GM18873 (cell line): ENCODE measurements around the gene CARD10.
"Not testable (repeated sequence)": the region's sequence is repeated elsewhere in the genome, so short reads cannot be mapped to it uniquely, and the experiment has no call there.

ENCODE experiments used
- ATAC-seq: cut with Tn5 transposase; IDR thresholded peaks from one replicate; pipeline ENCODE4 v1.9.1; 2021; ENCODE audit warnings: mild to moderate bottlenecking, moderate library complexity, moderate number of reproducible peaks; ENCODE audit not compliant: unreplicated experiment, low FRiP score

CARD10 gene

DNA sequence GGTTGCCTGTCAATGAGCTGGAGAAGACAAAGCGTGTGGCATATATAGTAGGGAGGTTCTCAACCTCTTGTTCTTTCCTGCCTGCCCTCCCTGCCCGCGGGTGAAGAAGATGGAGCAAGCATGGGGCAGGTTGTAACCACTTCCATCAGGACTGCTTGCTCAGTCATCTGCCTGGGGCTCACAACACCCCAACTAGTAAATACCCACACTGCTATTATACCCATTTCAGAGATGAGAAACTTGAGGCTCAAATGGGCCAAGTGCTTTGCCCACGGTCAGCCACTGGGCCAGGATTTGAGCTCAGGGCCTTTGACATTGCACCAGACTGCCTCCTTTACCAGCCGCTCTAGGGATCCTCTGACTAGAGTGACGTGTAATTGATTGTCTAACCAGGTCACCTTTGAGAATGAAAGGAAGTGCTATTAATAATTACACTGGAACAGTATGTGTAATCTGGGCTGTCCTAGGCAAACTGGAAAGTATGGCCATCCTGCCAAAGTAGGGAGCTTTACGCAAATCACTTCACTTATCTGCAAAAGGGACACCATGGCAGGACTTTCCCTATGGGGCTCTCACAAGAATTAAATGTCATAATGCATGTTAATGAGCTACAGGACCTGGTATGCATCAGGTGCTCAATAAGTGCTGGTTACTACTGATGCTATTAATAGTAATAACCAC lies 38.2 kb upstream of the CARD10 start:
- no peak for ATAC-seq

DNA sequence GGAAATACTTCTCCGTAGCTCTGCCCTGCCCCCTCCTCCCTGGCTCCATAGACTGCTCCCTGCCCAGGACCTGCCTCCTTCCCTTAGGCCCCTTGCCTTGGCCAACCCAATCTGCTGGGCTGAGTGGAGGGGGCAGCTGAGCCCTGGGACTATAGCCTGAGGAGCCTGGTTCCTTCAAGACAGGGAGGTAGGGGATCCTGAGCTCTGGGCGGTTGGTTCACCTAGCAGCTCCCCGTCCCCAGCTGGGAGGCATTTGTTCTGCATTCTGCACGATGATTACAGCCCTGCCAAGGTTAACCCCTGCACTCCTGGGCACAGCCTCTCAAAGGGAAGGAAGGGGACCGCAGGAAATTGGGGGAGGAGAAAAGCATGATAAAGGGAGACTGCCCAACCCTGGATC lies 37.5 kb upstream of the CARD10 start:
- ATAC-seq, result no peak

DNA sequence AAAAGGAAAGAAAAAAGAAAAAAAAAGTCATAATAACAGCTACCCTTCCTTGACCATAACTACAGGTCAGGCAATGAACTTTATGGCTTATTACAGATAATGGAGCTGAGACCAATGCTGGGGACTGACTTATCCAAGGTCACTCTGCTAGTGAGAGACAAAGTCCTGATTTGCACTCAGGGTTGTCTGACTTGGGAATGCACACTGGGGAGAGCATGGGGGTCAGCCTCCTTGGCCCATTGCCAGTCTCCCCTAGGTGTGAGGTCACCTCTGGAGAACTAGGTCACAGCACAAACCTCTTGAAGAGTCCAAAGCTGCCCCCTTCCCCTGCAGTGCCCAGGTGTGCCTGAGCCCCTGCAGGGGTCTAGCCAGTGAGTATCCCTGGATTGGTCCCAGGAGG lies 35.8 kb upstream of the CARD10 start:
- no peak for ATAC-seq

DNA sequence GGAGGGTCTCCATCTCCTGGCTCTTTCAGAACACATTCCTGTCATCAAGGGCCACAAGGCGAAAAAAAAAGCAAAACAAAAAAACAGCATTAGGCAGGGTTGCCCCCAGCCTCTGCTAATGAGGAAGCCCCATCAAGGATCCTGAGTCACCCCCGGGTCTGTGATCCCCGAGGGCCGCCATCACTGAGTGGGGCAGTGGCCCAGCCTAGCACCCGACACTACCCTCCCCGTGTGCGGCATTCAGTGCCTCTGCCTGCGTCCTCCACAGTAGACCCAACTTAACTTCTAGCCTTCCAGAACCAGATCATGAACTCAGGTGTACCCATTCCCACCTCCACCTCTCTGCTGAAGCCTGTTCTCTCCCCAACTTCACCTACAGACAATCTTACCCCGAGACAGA lies 34.5 kb upstream of the CARD10 start:
- no peak for ATAC-seq

DNA sequence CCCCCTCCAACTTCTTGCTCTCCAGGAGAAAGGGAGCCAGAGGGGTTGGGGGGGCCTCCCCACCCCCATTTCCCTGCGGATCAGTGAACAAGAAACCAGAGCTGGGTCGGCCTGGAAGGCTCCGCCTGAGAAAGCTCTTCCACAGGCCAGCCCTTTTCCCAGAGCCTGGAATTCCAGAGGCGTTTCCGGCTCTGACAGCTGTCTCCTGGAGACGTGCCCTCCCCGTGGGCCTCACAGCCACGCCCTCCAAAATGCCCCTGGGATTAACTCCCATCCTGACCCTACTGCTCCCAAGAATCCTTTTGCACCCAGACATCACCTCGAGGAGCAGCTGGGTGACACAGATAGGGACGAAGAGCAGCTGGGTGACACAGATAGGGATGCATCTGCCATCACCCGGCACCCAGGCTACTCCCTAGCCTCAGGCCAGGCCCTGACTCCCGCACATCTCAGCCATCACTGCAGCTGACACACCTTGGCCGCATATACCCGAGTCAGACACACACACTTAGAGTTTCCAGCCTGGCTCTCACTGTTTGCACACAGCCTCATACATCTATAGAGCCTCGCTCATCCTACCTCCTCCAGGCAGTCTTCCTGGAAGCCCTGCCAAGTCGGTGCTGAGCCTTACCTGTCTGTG lies 33.4 kb upstream of the CARD10 start:
- ATAC-seq, result no peak

DNA sequence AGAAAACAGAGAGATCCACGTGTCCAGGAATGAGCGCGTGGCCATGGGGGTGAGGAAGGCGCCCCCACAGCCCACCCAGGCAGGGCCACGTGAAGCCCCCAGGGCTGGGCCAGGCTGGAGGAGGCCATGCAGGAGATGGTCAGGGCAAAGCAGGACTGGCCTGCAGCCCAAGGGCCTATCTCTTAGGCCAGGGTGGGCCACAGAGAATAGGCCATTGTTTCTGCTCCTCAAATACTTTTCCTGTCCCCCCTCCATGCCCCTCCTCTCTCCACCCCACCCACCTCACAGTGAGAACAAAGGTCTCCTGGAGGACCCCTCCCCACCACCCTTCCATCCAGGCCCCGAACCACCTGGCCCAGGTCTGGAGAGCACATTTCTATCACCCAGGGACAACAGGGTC lies 32.8 kb upstream of the CARD10 start:
- ATAC-seq, result no peak

DNA sequence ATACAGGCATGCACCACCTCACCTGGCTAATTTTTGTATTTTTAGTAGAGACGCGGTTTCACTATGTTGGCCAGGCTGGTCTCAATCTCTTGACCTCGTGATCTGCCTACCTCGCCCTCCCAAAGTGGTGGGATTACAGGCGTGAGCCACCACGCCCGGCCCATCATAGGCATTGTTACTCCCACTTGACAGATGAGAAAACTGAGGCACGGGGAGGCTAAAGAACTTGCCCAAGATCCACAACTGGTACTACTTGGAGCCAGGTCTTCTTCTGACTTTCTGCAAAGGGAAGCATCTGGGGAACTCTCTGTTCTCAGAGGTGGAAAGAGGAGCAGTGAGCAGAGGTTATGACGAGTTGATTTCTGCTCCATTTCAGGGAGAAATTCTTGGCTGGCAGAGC lies 31.7 kb upstream of the CARD10 start:
- ATAC-seq, result not testable (repeated sequence)

DNA sequence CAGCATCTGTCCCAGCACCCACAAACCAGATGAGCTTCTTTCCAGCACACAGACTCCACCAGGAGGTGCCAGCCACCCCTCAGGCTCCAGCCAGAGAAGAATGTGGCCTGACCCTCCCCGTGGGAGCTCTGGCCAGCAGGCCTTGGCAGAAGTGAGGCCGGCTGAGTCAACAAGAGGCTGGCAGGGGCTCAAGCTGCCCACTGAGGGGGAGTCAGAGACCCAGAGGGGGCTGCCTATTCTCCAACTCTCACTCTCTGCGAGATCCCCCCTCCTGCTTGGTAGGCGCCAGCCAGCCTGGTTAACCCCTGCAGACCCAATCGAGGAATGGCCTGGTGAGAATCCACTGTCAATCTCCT lies 30.5 kb upstream of the CARD10 start:
- ATAC-seq, result no peak

DNA sequence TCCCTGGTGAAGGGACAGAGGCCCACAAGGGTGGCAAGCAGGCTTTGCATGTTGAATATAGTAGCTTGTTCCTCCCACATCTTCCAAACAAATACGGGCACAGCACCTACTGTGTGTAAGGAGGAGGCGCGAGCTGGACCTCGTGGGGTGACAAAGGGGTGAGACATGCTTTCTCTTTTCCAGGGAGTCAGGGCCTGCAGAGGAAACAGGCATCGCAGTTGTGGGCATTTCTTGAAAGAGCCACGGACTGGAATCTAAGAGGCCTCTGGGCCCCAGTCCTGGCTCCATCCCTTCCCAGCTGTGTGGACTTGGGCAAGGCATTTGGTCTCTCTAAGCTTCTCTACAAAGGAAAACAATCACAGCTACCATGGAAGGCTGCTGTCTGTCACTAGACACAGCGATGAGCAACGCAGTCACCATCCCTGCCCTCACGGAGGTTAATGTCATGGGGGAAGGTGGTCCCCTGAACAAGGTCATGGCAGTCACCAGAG lies 28.1 kb upstream of the CARD10 start:
- ATAC-seq, result no peak

DNA sequence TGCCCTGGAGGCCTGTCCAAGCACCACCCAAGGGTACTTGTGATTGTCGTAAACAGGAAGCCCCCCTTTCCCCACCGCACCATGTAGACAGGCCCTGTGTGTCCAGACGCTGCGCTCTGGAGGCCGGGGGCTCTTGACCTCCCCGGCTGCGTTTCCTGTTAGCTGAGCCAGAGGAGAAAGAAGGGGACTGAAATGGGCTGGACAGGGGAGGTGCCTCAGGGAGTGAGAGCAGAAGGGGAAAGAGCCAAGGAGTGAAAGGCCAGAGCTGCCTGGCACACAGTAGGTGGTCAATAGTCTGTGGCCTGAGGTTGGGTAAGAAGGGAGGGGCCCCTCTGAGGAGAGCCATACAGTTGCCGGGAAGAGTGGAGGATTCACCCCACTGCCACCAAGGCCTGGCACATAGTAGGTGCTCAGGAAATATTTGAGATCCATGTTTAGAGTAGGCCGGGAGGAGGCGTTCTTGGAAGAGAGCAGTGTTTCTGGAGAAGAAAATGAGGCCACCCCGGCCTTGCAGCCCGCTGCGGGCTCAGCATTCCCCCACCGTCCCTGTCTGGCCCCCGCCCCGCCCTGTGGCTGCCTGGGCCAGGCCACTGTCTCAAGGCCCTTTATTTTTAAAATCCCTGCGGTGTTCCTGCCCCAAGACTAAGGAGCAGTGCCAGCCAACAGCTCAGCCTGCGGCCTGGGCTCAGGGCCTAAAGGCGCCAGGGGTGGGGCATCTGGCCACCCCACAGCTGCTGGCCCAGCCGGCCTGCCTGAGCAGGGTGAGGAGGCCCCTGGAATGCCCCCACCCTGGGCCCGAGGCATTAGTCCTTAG lies 27.4 kb upstream of the CARD10 start:
- no peak for ATAC-seq

DNA sequence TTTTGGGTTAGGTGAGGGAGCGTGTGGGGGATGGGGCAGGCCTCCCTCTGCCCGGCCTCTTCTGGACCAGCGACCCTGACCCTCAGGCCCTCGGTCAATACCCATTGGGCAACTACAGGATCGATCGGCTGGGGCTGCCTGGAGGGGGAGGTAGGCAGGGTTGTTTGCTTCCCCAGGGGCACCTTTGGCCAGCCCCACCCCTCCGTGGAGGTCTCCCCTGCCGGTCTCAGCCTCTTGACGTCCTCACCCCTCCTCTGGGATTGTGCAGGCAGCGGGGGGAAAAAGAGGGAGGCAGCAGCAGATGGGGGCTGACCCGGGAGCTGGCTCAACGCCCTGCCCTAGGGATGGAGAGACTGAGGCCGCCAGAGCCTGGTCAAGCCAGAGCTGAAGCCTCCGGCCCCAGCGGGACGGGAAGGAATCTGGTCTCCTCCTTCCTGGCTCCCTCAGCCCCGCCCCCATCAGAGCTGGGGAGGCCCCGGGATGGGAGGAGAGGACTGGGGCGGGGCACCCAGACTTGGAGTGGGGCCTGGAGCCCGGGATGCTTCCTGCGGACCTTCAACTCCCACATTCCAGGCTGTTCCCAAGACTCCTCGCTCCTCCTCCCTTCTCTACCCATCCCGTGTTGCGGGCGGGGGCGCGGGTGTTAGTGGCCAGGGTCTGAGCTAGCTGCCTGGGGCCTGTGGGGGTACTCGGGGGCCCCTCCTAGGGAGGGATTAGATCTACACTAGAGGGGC lies 26.7 kb upstream of the CARD10 start:
- no peak for ATAC-seq

DNA sequence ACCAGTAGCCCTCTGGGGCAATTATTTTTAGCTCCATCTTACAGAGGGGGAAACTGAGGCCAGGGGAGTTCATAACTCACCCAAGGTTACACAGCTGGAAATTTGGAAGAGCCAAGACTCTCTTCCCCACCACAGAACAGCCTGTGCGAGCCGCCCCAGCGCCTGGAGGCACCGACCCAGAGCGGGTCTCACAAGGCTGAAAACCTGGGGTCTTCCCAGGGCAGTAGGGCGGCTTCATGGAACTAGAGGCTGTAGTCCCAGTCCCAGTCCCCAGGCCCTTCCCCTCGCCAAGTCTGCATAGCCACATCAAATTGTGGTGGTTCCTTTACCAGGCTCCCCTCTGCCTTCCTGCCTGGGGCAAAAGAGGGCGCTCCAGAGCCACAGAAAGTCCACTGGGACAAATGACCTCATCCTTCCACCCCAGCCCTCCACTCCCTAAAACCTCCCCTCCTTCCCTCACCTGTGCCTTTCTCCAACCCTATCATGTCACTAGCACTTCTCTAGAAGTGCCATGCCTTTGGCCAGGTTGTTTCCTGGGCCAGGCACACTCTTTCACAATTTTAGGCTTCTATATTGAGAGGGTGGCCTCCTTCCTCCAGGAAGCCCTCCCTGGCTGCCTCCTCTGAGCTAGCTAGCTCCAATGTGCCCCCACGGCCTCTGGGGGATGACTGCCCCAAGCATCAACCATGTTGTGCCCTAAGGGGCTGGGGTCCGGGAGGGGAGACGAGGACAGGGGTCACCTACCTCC lies 25.9 kb upstream of the CARD10 start:
- no peak for ATAC-seq

DNA sequence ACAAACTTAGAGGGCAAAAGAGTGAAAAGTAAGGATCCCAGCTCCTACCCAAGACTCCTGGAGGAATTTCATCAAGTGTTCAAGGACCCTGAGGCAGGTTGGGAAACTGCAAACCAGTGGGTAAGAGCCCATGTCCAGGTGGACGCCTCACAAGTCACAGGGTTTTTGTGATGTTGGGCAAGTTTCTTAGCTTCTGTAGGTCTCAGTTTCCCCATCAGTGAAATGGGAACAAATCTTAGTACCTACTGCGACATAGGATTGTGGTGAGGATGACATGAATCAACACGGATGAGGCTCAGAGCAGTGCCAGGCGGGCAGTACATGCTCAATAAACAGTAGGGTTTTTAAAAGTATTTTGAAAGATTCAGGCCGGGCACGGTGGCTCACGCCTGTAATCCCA lies 23.7 kb upstream of the CARD10 start:
- no peak for ATAC-seq

DNA sequence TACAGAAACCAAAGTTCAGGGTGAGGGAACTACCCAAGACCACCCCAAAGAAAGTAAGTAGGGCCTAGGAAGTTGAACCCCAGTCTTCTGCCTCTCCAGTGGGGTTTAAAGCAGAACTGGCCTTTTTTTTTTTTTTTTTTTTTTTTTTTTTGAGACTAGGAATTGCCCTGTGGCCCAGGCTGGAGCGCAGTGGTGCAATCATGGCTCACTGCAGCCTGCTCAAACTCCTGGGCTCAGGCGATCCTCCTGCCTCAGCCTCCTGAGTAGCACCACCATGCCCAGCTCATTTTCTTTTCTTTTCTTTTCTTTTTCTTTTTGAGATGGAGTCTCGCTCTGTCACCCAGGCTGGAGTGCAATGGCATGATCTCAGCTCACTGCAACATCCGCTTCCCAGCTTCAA lies 23.2 kb upstream of the CARD10 start:
- ATAC-seq, result not testable (repeated sequence)

DNA sequence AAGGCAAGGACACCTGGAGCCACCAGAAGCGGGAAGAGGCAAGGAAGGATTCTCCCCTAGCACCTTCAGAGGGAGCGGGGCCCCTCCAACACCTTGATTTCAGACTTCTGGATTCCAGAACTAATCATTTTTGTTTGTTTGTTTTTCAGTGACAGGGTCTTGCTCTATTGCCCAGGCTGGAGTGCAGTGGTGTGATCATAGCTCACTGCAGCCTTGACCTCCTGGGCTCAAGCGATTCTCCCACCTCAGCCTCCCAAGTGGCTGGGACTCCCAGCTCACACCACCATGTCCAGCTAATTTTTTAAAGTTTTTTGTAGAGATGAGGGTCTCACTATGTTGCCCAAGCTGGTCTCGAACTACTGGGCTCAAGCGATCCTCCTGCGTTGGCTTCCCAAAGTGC lies 20.6 kb upstream of the CARD10 start:
- not testable (repeated sequence) for ATAC-seq

DNA sequence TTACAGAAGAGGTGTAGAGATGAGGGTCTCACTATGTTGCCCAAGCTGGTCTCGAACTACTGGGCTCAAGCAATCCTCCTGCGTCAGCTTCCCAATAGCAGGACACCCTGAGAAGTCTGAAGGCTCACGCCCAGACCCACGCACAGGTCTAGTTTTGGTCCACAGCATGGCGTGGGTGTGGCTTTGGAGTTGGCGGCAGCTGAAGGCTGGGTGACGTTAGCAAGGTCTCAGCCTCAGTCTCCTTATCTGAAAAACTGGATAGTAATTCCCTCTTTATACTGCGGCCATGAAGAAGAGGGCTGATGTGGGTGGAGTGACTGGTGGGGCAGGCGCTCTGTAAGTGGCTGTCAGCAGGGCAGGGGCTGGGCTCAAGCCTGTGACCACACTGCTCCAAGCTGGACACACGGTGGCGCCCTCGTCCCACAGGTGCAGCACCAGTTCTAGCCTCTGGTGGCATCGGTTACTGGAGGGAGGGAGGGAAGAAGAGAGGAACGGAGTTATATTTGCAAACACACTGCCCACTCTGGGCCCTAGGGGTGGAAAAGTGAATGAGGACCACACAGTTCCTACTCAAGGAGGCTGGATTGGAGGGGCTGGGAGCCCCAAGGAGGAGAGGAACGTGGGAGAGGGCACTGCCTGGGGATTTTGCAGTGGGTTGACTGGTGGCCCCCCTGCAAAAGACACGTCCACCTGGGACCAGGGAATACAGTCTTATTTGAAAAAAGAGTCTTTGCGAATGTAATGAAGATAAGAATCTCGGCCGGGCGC lies 19.6 kb upstream of the CARD10 start:
- ATAC-seq, result no peak

DNA sequence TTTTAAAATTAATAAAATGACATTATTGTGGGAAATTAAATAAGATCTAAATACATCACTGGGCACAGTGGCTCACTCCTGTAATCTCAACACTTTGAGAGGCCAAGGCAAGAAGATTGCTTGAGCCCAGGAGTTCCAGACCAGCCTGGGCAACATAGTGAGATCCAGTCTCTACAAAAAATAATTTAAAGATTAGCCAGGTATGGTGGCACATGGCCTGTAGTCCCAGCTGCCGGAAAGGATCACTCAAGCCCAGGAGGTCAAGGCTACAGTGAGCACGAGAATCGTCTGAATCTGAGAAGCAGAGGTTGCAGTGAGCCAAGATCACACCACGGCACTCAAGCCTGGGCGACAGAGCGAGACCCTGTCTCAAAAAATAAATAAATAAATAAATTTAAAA lies 15.9 kb upstream of the CARD10 start:
- ATAC-seq, result no peak

DNA sequence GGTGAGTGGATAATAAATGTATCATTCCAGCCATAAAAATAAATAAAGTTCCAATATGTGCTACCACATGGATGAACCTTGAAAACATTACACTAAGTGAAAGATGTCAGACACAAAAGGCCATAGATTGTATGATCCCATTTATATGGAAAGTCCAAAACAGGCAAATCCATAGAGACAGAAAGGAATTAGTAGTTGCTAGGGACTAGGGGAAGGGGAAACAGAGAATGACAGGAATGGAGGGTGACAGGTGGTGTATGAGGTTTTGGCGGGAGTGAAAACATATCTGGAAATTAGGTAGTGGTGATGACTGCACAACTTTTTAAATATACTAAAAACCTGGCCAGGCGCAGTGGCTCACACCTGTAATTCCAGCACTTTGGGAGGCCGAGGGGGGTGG lies 15.2 kb upstream of the CARD10 start:
- no peak for ATAC-seq

DNA sequence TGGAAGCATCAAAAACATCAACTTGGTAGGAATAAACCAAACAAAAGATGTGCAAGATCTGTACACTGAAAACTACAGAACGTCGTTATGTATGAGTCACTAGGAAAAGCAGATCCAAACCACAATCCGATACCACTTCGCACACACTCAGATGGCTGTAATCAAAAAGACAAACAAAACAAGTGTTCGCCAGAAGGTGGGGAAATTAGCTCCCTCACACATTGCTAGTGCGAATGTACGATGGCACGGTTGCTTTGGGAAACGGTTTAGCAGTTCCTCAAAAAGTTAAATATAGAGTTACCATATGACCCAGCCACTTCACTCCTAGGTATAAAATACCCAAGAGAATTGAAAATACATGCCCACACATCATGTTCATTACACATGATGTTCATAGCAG lies 14.8 kb upstream of the CARD10 start:
- ATAC-seq, result no peak
